Measurements from ENCODE around the gene ZNF814. TPM values are rescaled to one million over a fixed set of nuclear protein-coding genes. Genes with fewer than 3 reads are reported as not detected.
"Not testable (repeated sequence)": the region's sequence is repeated elsewhere in the genome, so short reads cannot be mapped to it uniquely, and the experiment has no call there.

Gene ZNF814
- total RNA-seq, 1 experiment from 2014 or later = 8.6 TPM

- H3K9me2 ChIP-seq (ENCODE audit: insufficient read depth) = no peaks in the 10 kb centered on the region
- BruUV-seq (replicated peaks) = no TSS peak
- no peaks in the 10 kb centered on the region for H3K27me3 ChIP-seq (ENCODE audit: insufficient read depth, low read depth)
- H4K20me1 ChIP-seq (ENCODE audit: insufficient read depth) = no peaks in the 10 kb centered on the region; the same call in 1 of the 2 replicates
- H3F3A ChIP-seq (ENCODE audit: insufficient read depth, low read depth) = peaks cover 4% of the 10 kb centered on the region; the same call in 1 of the 2 replicates
- TF ChIP-seq EZH2 (IDR thresholded peaks at IDR 0.05; ENCODE audit: low read depth) = no peak
- no peak for TF ChIP-seq CTCF (conservative IDR thresholded peaks at IDR 0.05)
- DNase-seq = peak; percentile 45 to 77
- H2AFZ ChIP-seq = peak overlapping the region; percentile 89
- intact Hi-C loops (cut with micrococcal nuclease; ENCODE audit: unreplicated experiment) = loop anchor here (1.0 to 2.0 kb wide), 3 partner anchors 10 to 67 kb away; partner anchors contain the start of gene ZNF776
- H3K4me2 ChIP-seq = peak overlapping the region; percentile 92
- peaks cover 12% of the 10 kb centered on the region for H3K79me2 ChIP-seq (ENCODE audit: low read depth)
- POLR2A ChIA-PET (ENCODE audit: unreplicated experiment) = interaction anchor here (1.2 kb wide), 1 partner anchor 10 kb away, joined by 28 read pairs; no protein-coding TSS in a partner anchor
- peak overlapping the region; percentile 80 for H3K4me3 ChIP-seq
- CTCF ChIA-PET = no interaction called here
- H3K4me1 ChIP-seq (replicated peaks; ENCODE audit: insufficient read depth) = peaks cover 21% of the 10 kb centered on the region
- no peaks in the 10 kb centered on the region for H3K9me3 ChIP-seq (ENCODE audit: insufficient read depth, low read depth)
- peaks cover 25% of the 10 kb centered on the region; the same call in 1 of the 2 replicates for H3K36me3 ChIP-seq (ENCODE audit: low read depth)
- peak overlapping the region; percentile 42 for H3K27ac ChIP-seq
These were observed 74.8 kb downstream of the ZNF814 start for GRCh38 chr19:57813919-57814504.

DNA sequence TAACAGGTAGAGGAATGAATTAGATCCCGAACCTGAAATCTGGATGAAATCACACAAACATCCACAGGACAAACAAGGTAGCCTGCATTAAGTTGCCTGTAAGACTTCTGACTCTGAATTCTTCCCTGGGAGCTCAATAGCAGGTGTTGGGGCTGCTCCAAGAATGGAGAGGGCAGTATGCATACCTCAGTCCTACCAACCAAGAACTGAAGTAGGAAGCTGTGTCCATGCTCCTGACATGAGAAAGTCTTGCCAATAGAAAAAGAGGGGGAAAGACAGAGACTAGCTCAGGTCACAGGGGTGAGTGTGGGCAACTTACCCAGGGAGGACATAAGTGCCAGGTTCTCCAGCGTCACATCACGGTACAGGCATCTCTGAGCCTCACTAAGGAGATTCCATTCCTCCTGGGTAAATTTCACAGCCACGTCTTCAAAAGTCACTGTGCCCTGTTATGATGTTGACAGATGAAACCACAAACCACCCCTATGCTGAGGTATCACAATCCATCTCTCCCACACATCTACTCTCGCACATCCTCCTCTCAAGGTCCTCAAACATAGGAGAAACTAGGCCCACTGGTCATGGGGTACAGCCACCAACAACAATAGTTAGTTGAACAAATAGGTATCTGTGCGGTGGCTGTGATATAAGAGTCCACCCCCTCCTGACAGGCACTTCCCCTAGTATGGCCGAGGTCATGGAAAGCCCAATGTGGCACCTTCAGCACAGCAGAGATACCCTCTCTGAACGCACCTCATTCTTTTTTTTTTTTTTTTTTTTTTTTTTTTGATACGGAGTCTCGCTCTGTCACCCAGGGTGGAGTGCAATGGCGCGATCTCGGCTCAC lies 75.6 kb downstream of the ZNF814 start:
- Histone ChIP-seq H3K79me2 (ENCODE audit: low read depth) (peaks cover 12% of the 10 kb centered on the region), H3K4me1 (replicated peaks; ENCODE audit: insufficient read depth) (peaks cover 14% of the 10 kb centered on the region), H3K4me2 (peak overlapping the region; percentile 92), H3K4me3 (peak overlapping the region; percentile 80; the same call in 1 of the 2 replicates), H3K36me3 (ENCODE audit: low read depth) (peaks cover 28% of the 10 kb centered on the region; the same call in 1 of the 2 replicates)
- H4K20me1 ChIP-seq (ENCODE audit: insufficient read depth); BruUV-seq (replicated peaks); DNase-seq; CTCF ChIA-PET; H2AFZ ChIP-seq; H3K27me3 ChIP-seq (ENCODE audit: insufficient read depth, low read depth); H3K9me3 ChIP-seq (ENCODE audit: insufficient read depth, low read depth); H3F3A ChIP-seq (ENCODE audit: insufficient read depth, low read depth); H3K27ac ChIP-seq; H3K9me2 ChIP-seq (ENCODE audit: insufficient read depth); intact Hi-C loops (cut with micrococcal nuclease; ENCODE audit: unreplicated experiment): not testable (repeated sequence)
- POLR2A ChIA-PET (ENCODE audit: unreplicated experiment) = interaction anchor here (1.2 kb wide), 1 partner anchor 44 kb away, joined by 11 read pairs; the partner anchor contains the start of gene ZNF586

DNA sequence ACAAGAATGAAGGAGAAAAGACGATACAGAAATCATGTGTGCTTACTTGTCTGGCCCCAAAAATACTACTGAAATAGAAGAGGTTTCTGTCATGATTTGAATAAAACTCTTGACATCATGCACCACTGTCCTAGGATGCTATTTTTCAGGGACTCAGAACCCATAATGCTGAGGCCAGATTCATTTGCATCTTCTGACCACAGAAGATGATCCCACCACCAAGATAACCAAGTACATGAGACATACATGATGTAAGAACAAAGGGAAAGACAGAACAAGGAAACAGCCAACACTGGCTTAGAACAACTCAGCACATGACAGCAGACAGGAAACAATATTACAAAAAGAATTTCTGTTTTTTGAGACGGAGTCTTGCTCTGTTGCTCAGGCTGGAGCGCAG lies 76.6 kb downstream of the ZNF814 start:
- intact Hi-C loops (cut with micrococcal nuclease; ENCODE audit: unreplicated experiment) = no loop called here
- H3K27me3 ChIP-seq (ENCODE audit: insufficient read depth, low read depth) = no peaks in the 10 kb centered on the region
- peaks cover 35% of the 10 kb centered on the region; the same call in 1 of the 2 replicates for H3K36me3 ChIP-seq (ENCODE audit: low read depth)
- BruUV-seq (replicated peaks) = no TSS peak
- peaks cover 12% of the 10 kb centered on the region for H3K79me2 ChIP-seq (ENCODE audit: low read depth)
- no peaks in the 10 kb centered on the region for H3K9me2 ChIP-seq (ENCODE audit: insufficient read depth)
- no peaks in the 10 kb centered on the region; the same call in 1 of the 2 replicates for H4K20me1 ChIP-seq (ENCODE audit: insufficient read depth)
- peaks cover 14% of the 10 kb centered on the region for H3K4me1 ChIP-seq (replicated peaks; ENCODE audit: insufficient read depth)
- DNase-seq = no peak
- H3K4me3 ChIP-seq = no peak overlapping the region
- CTCF ChIA-PET = no interaction called here
- H3K27ac ChIP-seq = no peak overlapping the region
- no peak for TF ChIP-seq EZH2 (IDR thresholded peaks at IDR 0.05; ENCODE audit: low read depth)
- TF ChIP-seq CTCF (conservative IDR thresholded peaks at IDR 0.05) = no peak
- H3K9me3 ChIP-seq (ENCODE audit: insufficient read depth, low read depth) = no peaks in the 10 kb centered on the region
- H3F3A ChIP-seq (ENCODE audit: insufficient read depth, low read depth) = no peaks in the 10 kb centered on the region; the same call in 1 of the 2 replicates
- H3K4me2 ChIP-seq = no peak overlapping the region
- POLR2A ChIA-PET (ENCODE audit: unreplicated experiment) = interaction anchor here (1.2 kb wide), 1 partner anchor 43 kb away, joined by 11 read pairs; the partner anchor contains the start of gene ZNF586
- no peak overlapping the region for H2AFZ ChIP-seq

GRCh38 chr19:57810410-57811295 lies 78.2 kb downstream of the ZNF814 start:
- H3K27ac ChIP-seq; H2AFZ ChIP-seq; H3F3A ChIP-seq (ENCODE audit: insufficient read depth, low read depth); H4K20me1 ChIP-seq (ENCODE audit: insufficient read depth); BruUV-seq (replicated peaks); POLR2A ChIA-PET (ENCODE audit: unreplicated experiment); H3K9me2 ChIP-seq (ENCODE audit: insufficient read depth); H3K27me3 ChIP-seq (ENCODE audit: insufficient read depth, low read depth); H3K9me3 ChIP-seq (ENCODE audit: insufficient read depth, low read depth); H3K4me2 ChIP-seq; CTCF ChIA-PET; DNase-seq; H3K4me3 ChIP-seq; intact Hi-C loops (cut with micrococcal nuclease; ENCODE audit: unreplicated experiment): not testable (repeated sequence)
- peaks cover 16% of the 10 kb centered on the region for H3K4me1 ChIP-seq (replicated peaks; ENCODE audit: insufficient read depth)
- H3K79me2 ChIP-seq (ENCODE audit: low read depth) = peaks cover 22% of the 10 kb centered on the region
- peaks cover 35% of the 10 kb centered on the region; the same call in 1 of the 2 replicates for H3K36me3 ChIP-seq (ENCODE audit: low read depth)

Measured in PC-9 (cell line).